ENCODE measurements around the gene GPATCH8.

GPATCH8 gene

DNA sequence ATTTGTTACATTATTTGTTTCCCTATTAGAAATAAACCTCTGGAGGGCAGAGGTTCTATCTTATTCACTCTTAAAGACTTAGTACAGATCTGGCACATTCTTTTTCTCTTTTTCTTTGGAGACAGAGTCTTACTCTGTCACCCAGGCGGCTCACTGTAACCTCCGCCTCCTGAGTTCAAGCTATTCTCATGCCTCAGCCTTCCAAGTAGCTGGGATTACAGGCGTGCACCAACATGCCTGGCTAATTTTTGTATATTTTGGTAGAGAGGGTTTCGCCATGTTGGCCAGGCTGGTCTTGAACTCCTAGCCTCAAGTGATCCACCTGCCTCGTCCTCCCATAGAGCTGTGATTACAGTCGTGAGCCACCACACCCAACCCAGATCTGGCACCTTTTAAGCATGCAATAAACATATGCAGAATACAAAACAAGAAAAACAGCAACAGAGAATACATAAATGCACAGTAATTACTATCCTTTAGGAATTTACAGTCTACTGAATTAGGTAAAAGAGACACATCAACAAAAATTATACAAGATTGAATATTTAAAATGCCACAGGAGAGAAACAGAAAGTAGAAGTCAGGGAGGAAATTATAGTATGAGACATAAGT is 52.1 kb downstream of the GPATCH8 start:
- no peak for DNase-seq

DNA sequence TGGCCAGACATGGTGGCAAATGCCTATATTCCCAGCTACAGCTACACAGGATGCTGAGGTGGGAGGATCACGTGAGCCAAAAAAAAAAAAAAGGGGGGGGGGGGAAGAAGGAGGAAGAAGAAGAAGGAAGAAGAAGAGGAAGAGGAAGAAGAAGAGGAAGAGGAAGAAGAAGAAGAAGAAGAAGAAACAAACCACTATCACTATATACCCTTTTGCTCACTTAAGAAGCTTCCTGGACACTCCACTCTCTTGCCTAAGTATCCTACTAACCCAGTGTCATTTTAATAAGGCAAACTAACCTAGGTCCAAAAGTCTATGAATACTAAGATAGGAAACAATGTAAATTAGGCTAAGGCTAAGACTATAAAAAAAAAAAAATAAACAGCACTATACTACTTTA is 54.8 kb downstream of the GPATCH8 start:
- no peak for DNase-seq

DNA sequence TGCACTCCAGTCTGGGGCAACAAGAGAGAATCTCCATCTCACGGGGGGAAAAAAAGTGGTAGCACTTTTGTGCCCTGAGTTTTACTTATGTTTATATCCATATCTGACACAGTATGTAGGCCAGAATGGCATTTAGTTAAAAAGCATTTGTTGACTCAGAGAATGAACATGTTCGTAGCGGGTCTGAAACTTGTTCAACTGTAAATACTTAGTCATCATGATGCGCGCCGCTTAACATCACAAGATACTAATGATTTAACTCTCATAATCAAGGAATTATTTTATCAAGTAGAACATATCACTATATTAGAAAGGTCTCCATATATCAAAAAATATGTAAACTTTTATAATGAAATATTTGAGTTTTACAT is 58.5 kb downstream of the GPATCH8 start:
- DNase-seq, result no peak

DNA sequence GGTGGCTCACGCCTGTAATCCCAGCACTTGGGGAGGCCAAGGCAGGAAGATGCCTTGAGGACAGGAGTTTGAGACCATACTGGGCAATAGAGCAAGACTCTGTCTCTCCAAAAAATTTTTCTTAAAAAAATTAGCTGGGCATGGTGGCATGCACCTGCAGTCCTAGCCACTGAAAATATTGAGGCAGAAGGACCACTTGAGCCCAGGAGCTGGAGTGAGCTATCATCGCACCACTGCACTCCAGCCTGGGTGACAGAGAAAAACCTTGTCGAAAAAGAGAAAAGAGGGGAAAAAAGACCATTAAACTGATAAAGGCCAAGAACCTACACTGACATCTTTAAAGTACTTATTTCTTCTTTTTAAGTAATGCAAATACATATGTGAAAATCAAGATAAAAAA is 60.4 kb downstream of the GPATCH8 start:
- no peak for DNase-seq

DNA sequence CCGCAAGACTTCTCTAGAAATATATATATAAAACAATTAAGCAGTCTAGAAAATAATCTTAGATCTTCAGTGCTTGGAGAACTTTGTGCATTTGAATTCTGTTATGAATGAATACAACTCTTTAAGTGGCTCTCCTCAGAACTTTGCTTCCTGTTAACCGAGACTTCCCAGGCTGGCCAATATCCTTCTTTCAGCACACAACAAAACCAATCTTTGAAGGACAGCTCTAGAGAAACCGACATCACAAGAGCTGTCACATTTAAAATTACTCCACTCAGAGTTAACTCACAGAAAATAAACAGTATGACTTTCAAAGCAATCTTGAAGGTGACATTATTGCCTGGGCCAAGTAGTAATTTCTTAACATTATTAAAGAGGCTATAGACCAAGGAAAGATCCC is 64.0 kb downstream of the GPATCH8 start:
- no peak for DNase-seq

DNA sequence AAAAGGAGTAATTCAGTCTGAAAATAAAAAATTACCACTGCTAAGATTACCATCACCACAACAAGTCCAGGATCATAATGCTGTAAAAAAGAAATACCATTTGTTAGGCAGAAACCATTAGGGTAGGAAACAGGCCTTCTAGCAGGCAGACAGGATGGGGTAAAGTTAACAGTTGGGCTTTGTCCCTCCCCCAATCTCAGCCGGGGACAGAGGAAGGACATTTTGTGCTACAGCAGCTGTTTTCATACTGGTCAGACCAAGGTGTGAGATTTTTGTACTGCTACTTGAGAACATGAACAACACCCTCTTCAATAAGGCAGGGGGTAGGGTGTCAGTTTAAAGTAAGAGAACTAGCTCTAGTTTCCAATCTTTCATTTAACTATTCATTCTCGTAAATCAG is 64.6 kb downstream of the GPATCH8 start:
- no peak for DNase-seq

DNA sequence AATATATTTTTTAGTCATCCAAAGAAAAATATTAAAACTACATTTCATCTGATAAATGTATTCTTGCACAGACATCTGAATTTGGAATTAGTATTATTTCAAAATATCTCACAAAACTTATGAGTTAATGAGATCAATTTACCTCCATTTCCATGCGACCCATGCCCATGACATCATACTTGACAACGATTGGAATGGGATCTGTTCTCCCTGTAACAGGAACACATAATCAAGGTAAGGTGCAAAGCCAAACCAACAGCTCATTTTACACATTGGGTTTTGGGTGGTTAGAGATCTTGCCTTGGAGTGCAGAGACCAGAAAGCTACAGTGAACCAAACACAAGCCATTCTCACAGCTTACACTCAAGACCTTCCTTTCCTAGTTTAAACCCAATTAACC is 66.9 kb downstream of the GPATCH8 start:
- no peak for DNase-seq

DNA sequence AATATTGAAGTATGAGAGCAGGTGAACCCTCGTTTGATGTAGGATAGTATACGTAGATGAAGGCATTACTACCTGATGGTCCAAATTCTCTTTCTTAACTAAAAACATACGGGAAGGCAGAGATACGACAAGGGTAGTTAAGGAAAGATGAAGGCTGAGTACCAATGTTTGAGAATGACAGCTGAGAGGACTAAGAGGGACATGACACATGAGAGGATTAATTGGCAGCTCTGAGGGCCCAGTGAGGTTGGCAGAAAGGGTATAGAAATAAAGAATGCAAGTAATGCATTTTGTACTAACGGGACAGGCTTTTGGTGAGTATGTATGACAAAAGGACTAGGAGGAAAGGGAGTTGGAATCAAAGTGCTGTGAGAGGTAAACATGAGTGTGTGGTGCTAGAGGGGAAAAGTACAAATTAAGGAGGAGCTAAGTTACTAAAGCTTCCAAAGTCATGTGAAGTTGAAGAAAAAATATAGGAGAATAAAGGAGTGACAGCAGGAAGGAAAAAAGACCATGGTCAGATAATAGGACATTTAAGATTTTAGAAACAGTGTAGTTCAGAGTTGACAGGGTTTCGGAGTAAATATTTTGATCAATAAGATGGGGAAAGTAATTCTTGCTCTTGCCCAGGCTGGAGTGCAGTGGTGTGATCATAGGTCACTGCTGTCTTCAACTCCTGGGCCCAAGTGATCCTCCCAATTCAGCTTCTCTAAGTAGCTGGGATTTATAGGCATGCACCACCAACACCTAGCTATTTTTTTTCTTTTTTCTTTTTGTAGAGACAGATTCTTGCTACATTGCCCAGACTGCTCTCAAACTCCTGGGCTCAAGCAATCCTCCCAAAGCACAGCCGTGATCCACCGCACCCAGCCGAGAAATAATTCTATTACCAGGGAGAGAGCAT is 70.7 kb downstream of the GPATCH8 start:
- no peak for DNase-seq

DNA sequence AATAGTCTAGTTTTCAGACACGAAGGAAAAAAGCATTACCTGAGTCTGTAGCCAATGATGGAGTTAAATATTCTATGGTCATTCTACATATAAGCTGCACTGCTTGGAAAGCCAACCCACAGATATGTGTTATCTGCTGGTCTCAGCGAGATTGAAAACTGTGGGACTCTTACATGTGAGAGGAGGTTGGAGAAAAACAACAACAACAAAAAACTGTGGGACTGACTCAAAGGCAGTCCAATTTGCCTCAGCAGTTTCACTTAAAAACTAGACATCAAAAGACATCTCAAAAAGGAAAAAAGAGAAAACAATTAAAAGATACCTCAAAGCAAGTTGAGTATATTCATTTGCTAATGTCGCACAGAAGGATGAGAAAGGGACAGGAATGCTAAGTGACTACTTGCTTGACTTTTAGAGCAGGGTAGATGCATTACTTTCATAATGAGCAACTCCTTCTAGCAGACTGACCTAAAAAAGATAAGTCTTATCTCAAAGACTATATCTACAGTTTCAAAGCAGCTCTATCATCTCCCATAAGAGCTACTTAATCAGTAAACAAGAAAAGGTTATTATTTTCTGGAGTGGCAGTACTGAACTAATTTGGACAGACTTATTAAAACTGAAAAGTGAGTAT is 78.3 kb downstream of the GPATCH8 start:
- no peak for DNase-seq

DNA sequence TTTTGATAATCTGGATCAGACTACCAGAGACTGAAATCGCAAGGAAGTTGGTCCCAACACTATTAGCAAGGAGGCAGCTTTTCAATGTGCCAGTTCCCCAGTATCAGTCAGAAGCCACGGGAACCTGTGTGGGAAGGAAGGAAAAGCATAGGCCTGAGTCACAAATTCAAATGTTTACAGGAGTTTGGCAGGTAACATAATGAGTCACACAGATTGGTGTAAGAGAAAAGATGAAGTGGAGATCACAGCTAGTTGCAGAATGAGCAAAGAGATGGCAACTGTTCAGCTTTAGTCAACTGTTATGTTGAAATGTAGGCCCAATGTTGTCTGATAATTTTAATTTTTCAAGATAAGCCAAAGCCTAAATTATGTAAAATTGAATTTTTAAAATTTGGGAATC is 85.7 kb downstream of the GPATCH8 start:
- no peak for DNase-seq

DNA sequence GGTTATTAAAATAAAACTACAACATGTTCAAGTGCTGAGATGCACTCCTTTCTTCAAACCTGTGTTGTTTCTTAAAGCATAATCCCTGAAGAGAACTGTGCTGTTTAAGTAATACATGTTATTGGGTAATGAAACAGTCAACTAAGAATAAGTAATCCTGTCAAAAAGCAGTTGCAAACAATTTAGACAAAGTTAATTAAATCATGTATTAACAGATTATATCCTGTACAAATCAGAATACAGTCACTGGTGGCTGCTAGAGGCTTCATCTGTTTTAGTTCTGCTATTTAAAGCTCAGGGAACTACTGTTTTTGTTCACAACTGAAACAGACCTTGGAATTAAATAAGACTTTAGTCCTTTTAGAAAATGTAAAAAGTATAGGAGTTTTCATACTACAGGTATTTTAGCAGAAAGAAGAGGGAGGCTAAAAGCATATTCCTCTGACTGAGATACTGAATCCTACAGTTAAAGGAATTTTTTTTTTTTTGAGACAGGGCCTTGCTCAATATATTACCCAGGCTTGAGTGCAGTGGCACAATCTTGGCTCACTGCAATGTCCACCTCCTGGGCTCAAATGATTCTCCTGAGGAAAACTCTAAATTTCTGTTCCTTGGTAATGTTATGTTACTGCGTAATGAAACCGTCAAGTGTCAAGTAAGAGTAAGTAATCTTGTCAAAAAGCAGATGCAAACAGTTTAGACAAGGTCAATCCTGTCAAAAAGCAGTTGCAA is 86.5 kb downstream of the GPATCH8 start:
- no peak for DNase-seq

DNA sequence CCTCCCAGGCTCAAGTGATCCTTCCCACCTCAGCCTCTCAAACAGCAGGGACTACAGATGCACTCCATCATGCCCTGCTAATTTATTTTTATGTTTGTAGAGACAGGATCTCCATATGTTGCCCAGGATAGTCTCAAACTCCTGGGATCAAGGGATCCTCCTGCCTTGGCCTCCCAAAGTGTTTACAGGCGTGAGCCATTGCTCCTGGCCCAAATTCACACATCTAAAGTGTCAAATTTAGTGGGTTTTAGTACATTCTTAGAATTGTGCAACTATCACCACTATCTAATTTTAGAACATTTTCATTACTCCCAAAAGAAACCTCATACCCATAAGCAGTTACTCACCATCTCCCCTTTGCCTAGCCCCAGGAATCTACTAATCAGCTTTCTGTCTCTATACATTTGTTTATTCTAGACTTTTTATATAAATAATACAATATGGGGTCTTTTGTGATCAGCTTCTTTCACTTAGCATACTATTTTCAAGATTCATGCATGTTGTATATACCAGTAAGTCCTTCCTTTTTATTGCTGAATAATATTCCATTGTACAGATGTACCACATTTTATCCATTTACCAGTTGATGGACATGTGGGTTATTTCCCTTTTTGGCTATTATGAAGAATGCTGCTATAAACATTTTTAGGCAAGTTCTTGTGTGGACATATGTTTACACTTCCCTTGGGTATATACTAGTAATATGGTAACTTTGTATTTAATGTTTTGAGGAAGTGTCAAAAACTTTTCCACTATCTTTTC is 88.6 kb downstream of the GPATCH8 start:
- no peak for DNase-seq

DNA sequence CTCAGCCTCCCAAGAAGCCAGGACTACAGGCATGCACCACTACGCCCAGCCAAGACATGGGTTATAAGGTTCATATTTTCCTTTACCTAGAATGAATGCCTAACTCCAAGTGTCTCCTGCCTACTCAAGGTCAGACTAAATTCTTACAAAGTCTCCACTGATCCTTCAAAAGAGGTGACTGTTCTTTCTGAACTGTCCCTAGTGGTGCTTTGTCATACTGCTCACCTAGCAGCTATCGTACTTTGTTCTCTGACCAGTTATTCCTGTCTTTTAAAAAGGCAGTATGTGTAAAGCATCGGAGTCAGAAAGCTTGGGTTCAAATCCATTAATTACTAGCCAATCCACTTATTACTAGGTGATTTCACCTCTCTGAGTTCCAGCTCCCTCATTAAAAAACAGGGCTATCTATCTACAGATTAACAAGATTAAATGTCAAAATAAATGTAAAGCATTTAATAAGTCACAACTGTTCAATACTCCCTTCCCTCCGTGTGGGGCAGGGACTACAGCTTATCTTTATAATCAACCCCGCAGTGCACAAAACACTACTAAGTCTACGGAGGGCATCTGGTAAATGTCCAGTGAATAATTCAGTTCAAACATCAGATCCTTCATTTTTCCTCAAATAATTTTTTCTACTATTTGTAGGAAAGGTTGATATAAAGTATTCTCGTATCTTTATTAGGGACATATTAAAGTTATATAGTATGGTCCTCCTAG is 93.7 kb downstream of the GPATCH8 start:
- DNase-seq, result no peak

DNA sequence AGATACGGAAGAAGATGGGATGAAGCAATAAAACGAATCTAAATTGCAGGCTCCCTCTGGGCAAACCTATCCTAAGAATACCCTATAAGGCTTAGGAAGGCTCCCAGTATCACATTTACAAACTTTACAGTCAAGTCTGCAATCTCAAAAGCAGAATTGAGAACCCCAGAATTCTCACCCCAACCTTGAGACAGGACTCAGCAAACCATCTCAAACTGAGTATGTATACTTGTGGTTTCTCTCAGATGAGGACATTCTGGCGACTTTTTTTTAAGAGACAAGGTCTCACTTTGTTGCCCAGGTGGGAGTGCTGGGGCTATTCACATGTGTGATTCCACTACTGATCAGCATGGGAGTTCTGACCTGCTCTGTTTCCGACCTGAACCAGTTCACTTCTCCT is 94.4 kb downstream of the GPATCH8 start:
- DNase-seq, result no peak

DNA sequence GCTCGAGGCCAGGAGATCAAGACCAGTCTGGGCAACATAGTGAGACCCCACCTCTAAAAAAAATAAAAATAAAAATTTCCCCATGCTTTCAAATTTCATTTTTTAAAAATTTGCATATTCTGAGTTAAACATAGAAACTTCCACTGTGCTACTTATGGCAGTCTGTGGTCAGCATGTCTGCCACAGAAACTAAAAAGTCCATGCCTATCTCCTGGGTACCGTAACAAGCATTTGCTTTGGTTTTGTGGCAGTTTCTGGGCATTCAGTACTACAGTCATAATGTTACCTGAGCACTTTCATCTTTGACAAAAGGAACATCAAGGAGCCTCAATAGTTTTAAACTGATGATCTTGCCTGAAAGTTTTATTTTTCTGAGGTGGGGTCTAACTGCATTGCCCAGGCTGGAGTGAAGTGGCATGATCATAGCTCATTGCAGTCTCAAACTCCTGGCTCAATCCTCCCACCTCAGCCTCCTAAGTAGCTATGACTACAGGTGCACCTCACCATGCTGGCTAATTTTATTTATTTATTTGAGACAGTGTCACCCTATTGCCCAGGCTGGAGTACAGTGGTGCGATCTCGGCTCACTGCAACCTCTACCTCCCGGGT is 100.5 kb downstream of the GPATCH8 start:
- DNase-seq, result no peak

DNA sequence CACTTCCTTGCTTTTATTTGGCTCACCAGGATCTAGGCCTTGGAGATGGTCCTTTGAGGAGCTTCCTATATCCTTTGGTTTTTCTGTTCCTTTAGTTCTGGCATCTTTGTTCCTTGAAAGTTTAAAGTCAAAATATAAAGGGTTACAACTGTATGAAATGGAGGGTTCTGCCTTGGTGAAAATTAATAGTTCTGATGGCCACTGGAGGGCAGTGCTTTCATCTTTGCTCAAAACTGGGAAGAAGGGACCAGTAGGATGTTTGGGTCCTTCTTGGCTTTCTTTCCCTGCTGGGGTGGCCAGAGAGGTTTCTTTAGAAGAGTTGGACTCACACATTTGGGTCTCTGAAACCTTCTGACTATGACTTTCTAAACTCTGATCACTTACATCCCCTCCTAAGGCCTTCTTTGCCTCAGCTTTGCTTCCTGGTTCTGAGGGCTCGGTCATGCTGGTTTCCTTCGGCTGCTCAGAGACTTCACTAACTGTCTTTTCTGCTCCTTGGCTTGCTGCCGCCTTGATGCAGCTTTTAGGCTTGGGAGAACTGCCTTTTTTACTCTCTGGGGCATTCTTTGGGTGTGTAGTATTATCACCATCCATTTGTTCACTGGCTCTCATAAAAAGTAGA is 102.9 kb downstream of the GPATCH8 start:
- no peak for DNase-seq

DNA sequence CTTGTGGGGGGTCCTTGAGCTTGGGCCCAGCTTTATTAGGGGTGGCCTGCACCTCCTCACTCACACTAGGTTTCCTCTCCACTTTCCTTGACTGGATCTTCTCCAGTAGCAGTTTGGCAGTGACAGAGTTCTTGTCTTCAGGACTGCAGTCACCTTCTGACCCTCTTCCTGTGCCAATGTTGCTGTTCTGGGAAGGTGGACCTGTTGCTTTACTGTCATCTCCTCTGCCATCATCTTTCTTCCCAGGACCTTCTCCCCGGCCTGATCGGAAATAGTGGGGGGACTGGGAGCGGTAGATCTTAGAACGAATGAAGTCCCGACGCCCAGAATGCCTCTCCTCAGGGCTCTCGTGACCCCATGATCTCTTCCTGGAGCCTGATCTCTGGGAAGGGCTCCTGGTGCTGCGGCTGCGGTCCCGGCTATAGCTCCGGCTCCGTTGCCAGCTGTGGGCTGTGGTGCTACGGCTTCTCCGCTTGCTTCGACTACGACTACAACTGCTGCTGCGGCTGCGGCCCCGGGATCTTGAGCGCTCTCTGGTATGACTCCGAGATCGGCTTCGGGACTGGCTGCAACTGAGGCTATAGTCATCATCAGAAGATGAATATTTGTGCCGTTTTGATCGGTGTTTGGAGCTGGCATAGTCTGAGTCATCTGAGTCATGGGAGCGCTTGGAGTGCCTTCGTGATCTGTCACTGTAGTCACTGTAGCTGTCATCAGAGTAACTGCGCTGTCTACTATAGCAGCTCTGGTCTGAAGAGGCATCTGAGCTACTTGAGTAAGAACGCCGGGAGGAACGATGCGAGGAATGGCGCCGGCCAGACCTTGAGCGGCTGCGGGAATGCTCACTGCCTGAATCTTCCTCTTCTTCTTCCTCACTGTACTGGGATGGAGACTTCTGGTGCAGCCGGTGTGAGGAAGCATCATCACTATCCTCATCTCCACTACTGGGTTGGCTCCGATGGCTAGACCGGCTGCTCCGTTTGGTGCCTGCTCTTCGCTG is 104.2 kb downstream of the GPATCH8 start:
- no peak for DNase-seq

DNA sequence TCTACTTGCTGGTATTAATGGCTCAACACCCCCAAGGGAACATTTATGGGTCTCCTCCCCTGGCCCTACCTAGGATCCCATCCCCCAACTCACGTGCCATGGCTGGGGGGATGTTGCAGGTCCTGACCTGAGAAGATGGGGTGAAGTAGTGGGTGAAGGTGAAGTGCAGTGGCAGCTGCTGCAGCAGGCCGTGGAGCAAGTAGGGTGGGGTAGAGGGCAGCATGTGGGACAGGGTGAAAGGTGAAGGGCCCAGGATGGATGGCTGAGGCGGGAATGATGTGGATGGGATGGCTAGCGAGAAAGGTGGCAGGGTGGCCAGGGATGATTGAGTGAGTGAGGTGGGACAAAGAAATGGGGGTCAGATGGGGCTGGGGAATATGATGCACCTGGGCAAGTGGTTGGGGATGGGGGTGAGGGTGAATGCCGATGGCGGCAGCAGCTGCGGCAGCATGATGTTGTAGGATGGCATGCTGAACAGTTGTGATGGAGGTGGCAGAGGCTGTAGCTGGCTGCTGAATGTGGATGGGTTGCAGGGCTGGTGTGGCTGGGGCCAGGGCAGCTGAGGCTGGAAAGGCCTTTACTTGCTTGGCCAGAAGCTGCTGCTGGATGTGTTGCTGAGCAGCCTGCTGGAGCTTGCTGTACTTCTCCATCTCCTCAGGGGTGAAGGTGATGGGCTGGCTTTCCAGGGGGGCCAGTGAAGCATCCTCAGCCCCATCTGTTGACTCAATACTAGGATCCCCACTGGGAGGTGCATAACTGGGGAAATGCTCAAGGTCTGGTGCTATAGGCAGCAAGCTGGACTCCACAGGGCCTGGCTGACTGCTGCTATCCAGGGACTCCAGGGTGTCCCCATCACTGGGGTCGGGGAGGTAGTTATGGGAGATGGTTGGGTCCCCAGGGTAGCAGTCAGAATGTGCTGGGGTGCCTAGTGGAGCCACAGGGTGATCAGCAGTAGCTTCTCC is 105.4 kb downstream of the GPATCH8 start:
- no peak for DNase-seq

DNA sequence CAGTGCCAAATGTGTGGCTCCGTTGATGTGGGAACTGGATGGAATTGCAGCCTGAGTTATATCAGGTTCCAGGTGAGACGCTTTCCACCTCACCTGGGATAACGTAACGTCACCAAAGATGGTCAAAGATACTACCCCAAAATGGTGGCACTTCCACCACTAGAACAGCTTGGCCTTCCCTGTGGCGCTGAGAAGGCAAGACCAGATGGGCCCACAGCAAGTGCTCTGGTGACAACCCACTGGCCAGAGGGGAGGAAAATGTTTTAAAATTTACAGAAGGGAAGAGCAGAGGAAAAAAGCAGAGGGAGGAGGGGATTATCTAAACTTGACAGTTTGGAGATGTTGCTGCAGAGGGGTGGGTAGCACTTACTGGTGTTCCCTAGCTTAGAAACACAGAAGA is 106.3 kb downstream of the GPATCH8 start:
- DNase-seq, result no peak

All from NCI-H2029 (cell line).